Neural progenitor cell (in vitro differentiated cells): ENCODE data around the gene UEVLD. TPM values are rescaled to one million over a fixed set of nuclear protein-coding genes. Genes with fewer than 3 reads are reported as not detected.
A peak's percentile ranks its signal among the peaks of the same experiment; 100 is the strongest.

Experiments used
- DNase-seq: peaks from one replicate; pipeline ENCODE4 v3.0.0-alpha.2; 2016; ENCODE audit warnings: low spot score
- H2AFZ ChIP-seq: fragments of 200-600 bp; sonication (generic); replicated peaks from 2 replicates; pipeline ENCODE4 v1.6.1; 2016; ENCODE audit warnings: antibody characterized with exemption
- H3F3A ChIP-seq: fragments of 200-600 bp; sonication (generic); 2 replicates; pipeline ENCODE4 v1.6.1; 2016; ENCODE audit warnings: antibody characterized with exemption, low read depth
- H3K27ac ChIP-seq: fragments of 200-600 bp; sonication (generic); 2 replicates; pipeline ENCODE4 v1.5.1; 2016; ENCODE audit warnings: mild to moderate bottlenecking
- H3K27me3 ChIP-seq: fragments of 200-600 bp; sonication (generic); 2 replicates; pipeline ENCODE4 v1.6.1; 2016; ENCODE audit warnings: mild to moderate bottlenecking, moderate library complexity
- H3K36me3 ChIP-seq: fragments of 200-600 bp; sonication (generic); 2 replicates; pipeline ENCODE4 v1.5.1; 2016
- H3K4me1 ChIP-seq: fragments of 200-600 bp; sonication (generic); 2 replicates; pipeline ENCODE4 v1.6.1; 2016; ENCODE audit warnings: mixed run types
- H3K4me2 ChIP-seq: fragments of 200-600 bp; sonication (generic); 2 replicates; pipeline ENCODE4 v1.6.1; 2016
- H3K4me3 ChIP-seq: fragments of 200-600 bp; sonication (generic); 2 replicates; pipeline ENCODE4 v1.5.1; 2016
- H3K79me2 ChIP-seq: fragments of 200-600 bp; sonication (generic); 2 replicates; pipeline ENCODE4 v1.6.1; 2016; ENCODE audit warnings: low read depth
- H3K9ac ChIP-seq: fragments of 200-600 bp; sonication (generic); 2 replicates; pipeline ENCODE4 v1.6.1; 2016
- H3K9me3 ChIP-seq: fragments of 200-600 bp; sonication (generic); 2 replicates; pipeline ENCODE4 v1.5.1; 2016; ENCODE audit warnings: low read depth
- H4K20me1 ChIP-seq: fragments of 200-600 bp; sonication (generic); 2 replicates; pipeline ENCODE4 v1.6.1; 2016; ENCODE audit warnings: low read depth
- H3K27ac Mint-ChIP-seq: 3 replicates; pipeline ENCODE4 v1.8.0; 2021; ENCODE audit warnings: mixed read lengths
- H3K27me3 Mint-ChIP-seq: 2 replicates; pipeline ENCODE4 v1.8.0; 2022; ENCODE audit warnings: low read depth, mild to moderate bottlenecking, inconsistent platforms, moderate library complexity, mixed read lengths; ENCODE audit not compliant: insufficient read depth
- H3K36me3 Mint-ChIP-seq: 3 replicates; pipeline ENCODE4 v1.8.0; 2021; ENCODE audit warnings: mixed read lengths
- H3K4me1 Mint-ChIP-seq: 3 replicates; pipeline ENCODE4 v1.8.0; 2021; ENCODE audit warnings: mixed read lengths
- H3K4me3 Mint-ChIP-seq: 3 replicates; pipeline ENCODE4 v1.8.0; 2021; ENCODE audit warnings: mild to moderate bottlenecking, moderate library complexity, mixed read lengths
- H3K9me3 Mint-ChIP-seq: 3 replicates; pipeline ENCODE4 v1.8.0; 2020; ENCODE audit warnings: mixed read lengths
- EZH2 ChIP-seq: fragments of 200-600 bp; sonication (generic); IDR thresholded peaks from 2 replicates; pipeline ENCODE4 v1.6.1; 2017; ENCODE audit warnings: antibody characterized with exemption, mild to moderate bottlenecking, moderate library complexity
- EZH2phosphoT487 ChIP-seq: fragments of 200-600 bp; sonication (generic); IDR thresholded peaks from 2 replicates; pipeline ENCODE4 v1.6.1; 2017; ENCODE audit warnings: antibody characterized with exemption
- total RNA-seq: library from RNA; depleted of rRNA; stranded (reverse); fragments of >200 nt; gene quantifications from 2 replicates; pipeline ENCODE4 v1.2.3, GENCODE V29; 2015; ENCODE audit warnings: low replicate concordance
- TF ChIP-seq, protein P1 (sequence below): fragments of 200-600 bp; sonication (generic); IDR thresholded peaks from 2 replicates; pipeline ENCODE4 v1.5.1; 2017; ENCODE audit warnings: antibody characterized with exemption, mild to moderate bottlenecking

UEVLD gene
- total RNA-seq, 1 donor from 2014 or later = 20.4 TPM

DNA sequence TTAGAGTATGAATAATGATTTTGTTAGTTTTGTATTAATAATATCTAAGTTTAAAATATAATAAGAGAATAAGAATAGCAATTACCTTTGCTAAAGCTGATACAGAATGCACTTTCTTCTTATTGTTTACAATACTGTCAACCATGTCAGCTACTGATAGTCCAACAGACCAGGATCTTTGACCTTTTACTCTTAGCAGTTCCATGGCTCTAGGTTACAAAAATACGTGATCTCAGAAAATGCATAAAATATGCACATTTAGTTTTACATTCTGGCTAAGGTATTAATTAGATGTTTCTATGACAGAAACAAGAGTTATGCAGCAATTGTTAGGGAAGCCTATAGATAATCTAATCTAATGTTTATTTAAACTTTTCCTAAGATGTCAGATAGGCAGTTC lies 54.3 kb downstream of the UEVLD start:
- no peaks in the 10 kb centered on the region for H3K9me3 Mint-ChIP-seq

DNA sequence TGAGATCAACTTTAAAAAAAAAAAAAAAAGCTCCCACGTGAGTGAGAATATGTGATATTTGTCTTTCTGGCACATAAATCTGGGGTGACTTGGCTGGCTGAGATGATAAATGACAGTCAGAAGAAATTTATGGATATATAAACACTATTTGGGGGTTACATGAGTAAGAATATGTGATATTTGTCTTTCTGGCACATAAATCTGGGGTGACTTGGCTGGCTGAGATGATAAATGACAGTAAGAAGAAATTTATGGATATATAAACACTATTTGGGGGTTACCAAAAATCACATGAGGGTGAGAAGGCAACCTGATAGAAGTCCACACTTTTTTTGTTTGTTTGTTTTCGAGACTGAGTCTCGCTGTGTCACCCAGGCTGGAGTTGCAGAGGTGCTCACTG lies 55.2 kb downstream of the UEVLD start:
- H3K27ac ChIP-seq = no peak overlapping the region
- H3K27me3 ChIP-seq = no peaks in the 10 kb centered on the region
- H3F3A ChIP-seq = no peaks in the 10 kb centered on the region
- no peak for DNase-seq
- H3K36me3 ChIP-seq = no peaks in the 10 kb centered on the region
- Mint-ChIP-seq H3K4me1 (no peaks in the 10 kb centered on the region), H3K4me3 (no peak overlapping the region), H3K27me3 (no peaks in the 10 kb centered on the region), H3K9me3 (no peaks in the 10 kb centered on the region), H3K36me3 (no peaks in the 10 kb centered on the region), H3K27ac (no peak overlapping the region)
- H3K79me2 ChIP-seq = no peaks in the 10 kb centered on the region
- H3K4me1 ChIP-seq = no peaks in the 10 kb centered on the region
- no peaks in the 10 kb centered on the region for H4K20me1 ChIP-seq
- H3K4me2 ChIP-seq = no peak overlapping the region
- no peak overlapping the region for H2AFZ ChIP-seq
- no peak overlapping the region for H3K4me3 ChIP-seq
- H3K9me3 ChIP-seq = no peaks in the 10 kb centered on the region
- TF ChIP-seq EZH2 (no peak), EZH2phosphoT487 (no peak)
- TF ChIP-seq, protein P1, sequence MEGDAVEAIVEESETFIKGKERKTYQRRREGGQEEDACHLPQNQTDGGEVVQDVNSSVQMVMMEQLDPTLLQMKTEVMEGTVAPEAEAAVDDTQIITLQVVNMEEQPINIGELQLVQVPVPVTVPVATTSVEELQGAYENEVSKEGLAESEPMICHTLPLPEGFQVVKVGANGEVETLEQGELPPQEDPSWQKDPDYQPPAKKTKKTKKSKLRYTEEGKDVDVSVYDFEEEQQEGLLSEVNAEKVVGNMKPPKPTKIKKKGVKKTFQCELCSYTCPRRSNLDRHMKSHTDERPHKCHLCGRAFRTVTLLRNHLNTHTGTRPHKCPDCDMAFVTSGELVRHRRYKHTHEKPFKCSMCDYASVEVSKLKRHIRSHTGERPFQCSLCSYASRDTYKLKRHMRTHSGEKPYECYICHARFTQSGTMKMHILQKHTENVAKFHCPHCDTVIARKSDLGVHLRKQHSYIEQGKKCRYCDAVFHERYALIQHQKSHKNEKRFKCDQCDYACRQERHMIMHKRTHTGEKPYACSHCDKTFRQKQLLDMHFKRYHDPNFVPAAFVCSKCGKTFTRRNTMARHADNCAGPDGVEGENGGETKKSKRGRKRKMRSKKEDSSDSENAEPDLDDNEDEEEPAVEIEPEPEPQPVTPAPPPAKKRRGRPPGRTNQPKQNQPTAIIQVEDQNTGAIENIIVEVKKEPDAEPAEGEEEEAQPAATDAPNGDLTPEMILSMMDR = no peak
- H3K9ac ChIP-seq = no peak overlapping the region

More for the DNA sequence above, 54.3 kb downstream of the UEVLD start:
- H3K4me3 Mint-ChIP-seq = no peak overlapping the region
- H3K27ac Mint-ChIP-seq = no peak overlapping the region
- H3K27ac ChIP-seq = no peak overlapping the region
- no peaks in the 10 kb centered on the region for H3K4me1 ChIP-seq
- no peak overlapping the region for H3K4me3 ChIP-seq
- H3K9ac ChIP-seq = no peak overlapping the region
- TF ChIP-seq, protein P1 = no peak
- TF ChIP-seq EZH2 (no peak), EZH2phosphoT487 (no peak)
- H3K4me1 Mint-ChIP-seq = no peaks in the 10 kb centered on the region
- H3K36me3 ChIP-seq = no peaks in the 10 kb centered on the region
- H3K27me3 ChIP-seq = no peaks in the 10 kb centered on the region
- H3K36me3 Mint-ChIP-seq = no peaks in the 10 kb centered on the region
- no peak for DNase-seq
- no peak overlapping the region for H3K4me2 ChIP-seq
- H3K79me2 ChIP-seq = no peaks in the 10 kb centered on the region
- no peaks in the 10 kb centered on the region for H3K9me3 ChIP-seq
- no peaks in the 10 kb centered on the region for H3K27me3 Mint-ChIP-seq
- H4K20me1 ChIP-seq = no peaks in the 10 kb centered on the region
- H3F3A ChIP-seq = no peaks in the 10 kb centered on the region
- H2AFZ ChIP-seq = no peak overlapping the region

DNA sequence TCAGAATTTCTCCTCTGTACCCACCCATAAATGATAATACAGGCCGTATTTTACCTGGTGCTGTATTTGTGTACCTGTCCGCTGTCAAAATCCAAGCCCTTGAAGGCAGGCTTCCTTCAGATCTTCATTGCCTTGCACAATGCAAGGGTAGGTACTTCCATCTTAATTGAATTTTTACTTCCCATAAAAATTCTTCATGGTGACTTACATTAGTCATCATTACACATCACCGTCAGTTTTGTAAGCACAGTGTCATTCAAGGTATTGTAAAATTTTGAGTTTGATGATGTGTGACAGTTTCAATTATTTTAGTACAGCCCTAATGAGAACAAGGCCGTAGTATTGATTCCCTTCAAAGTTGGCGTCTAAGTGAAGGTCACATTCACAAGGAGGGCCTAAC lies 61.0 kb downstream of the UEVLD start:
- Histone ChIP-seq H3K9me3 (no peaks in the 10 kb centered on the region), H4K20me1 (peaks cover 4% of the 10 kb centered on the region), H3K79me2 (peaks cover 48% of the 10 kb centered on the region), H2AFZ (peak overlapping the region; percentile 51), H3K4me2 (peak overlapping the region; percentile 92), H3K4me1 (peaks cover 3% of the 10 kb centered on the region), H3F3A (peaks cover 21% of the 10 kb centered on the region), H3K9ac (peak overlapping the region; percentile 88), H3K27ac (peak overlapping the region; percentile 96), H3K36me3 (no peaks in the 10 kb centered on the region), H3K27me3 (no peaks in the 10 kb centered on the region), H3K4me3 (peak overlapping the region; percentile 89)
- DNase-seq = no peak
- Mint-ChIP-seq H3K36me3 (peaks cover 3% of the 10 kb centered on the region), H3K9me3 (no peaks in the 10 kb centered on the region), H3K4me1 (peaks cover 17% of the 10 kb centered on the region), H3K27ac (peak overlapping the region; percentile 99), H3K4me3 (peak overlapping the region; percentile 100), H3K27me3 (peaks cover 2% of the 10 kb centered on the region)
- TF ChIP-seq, protein P1 = no peak
- TF ChIP-seq EZH2phosphoT487 (no peak), EZH2 (no peak)
